GM18511 (cell line): ENCODE measurements around the gene H2AZ1.
"Not testable (repeated sequence)": the region's sequence is repeated elsewhere in the genome, so short reads cannot be mapped to it uniquely, and the experiment has no call there.

Experiments
- ATAC-seq: cut with Tn5 transposase; IDR thresholded peaks from one replicate; pipeline ENCODE4 v1.9.1; 2021; ENCODE audit warnings: mild to moderate bottlenecking, moderate library complexity; ENCODE audit not compliant: unreplicated experiment

The H2AZ1 gene

DNA sequence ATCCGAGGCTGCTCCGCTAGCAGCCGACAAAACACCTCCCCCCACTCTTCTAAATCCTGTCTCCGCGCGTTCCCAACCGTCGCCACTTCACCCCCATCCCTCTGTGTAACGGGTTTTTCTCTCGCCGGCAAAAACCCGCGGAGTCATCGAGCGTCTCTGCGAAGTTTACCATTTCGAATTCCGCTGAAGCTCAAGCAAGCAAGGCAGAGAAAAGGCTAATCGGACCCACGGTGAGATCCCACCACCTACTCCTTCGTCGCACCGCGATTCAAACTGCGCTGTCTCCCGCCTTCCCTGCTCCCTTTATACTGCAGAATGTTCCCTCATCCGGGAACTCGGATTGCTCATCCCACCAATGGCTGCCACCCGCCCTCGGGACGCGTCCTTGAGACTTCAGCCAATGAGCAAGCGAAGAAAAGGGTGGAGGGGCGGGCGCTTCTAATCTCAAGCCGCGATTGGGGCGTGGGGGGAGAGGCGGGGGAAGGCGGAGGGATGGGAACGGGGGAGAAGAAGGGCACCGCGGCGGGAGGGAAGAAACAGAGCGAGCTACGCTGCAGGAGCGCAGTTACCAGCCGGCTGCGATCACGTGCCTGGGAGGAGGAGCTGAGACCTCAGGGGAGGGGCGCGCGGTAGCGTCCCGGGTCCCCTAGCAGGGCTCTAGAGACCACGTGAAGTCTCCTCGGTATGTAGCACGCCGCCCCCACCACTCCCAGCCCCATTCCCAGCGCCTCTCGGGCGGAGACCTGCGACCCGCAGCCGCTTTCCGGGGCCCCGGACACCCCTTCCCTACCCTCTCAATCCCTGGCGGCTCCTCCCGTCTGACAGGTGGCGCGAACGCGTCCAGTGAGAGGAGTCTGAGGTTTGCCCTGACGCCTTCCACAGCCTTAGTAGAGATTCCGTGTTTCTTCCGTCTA is at the start of gene H2AZ1:
H2AZ1 (minus strand) TSS at position 277 of the 914 bp plus-strand sequence; CDS start at position 172, 105 bp downstream.
- ATAC-seq: peak; percentile 62

DNA sequence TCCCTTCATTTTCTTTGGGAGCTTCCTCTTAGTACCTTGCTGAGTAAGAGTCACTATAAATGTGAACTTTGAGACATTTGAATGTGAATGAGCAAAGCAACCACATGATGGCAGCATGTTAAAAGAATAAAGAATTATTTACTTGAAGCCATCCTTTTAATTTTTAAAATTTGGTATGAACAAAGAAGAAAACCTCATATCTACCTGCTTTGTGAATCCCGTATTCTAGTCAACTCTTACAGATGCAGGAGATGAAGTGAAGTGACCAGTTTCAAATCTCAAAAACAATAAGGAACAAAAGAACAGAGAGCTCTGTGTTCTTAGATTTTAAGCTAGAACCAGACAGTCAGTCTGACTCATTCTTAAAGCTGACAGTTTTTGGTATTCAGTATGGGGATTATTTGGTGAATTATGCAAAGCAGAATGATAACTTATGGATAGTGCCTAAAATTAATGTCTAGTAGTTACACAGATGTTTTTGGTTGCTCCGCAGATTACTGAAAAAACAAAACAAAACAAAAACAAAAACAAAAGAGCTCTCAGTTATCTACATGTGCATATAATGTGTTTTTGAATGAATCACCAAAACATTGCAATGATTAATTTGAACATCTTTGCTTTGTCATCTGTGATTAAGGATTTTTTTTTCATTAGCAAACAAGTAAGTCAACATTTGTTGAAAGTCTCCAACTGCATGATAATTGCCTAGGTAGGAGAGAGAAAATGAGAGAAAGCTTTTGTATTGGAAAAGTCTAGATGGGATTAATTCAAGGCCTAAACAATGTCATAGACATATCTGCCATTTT is 48.2 kb upstream of the H2AZ1 start:
- no peak for ATAC-seq

DNA sequence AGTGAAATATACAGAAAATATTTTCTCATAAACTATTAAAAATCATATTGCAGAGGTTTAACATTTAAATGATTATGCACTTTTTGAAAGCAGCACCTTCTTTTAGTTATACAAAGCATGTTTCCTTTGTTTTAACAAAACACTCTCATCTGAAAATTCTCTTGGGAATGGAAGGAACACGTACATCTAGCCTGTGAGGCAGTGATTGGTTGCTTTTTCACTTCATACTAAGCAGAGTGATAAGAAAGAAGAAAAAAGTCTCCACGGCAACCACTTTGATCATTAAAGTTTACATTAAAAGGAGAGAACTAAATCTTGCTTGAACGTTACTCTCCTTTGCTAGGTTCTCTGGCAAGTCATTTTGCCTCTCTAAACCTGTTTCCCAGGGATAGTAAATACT is 41.7 kb upstream of the H2AZ1 start:
- no peak for ATAC-seq

DNA sequence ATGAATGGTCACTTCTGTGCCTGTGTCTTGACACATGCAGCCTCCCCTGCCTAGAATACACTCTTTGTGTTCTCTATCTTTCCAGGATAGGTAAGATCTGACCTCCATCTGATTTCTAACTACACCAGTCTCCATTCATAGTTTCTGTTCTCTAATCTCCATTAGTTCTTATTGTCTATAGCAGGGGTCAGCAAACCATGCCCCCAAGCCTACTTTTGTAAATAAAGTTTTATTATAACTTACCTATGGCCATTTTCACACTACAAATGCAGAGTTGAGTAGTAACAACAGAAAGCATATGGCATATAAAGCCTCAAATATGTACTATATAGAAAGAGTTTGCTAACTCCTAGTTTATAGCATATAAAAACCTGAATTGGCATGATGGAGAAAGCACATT is 37.6 kb upstream of the H2AZ1 start:
- no peak for ATAC-seq

DNA sequence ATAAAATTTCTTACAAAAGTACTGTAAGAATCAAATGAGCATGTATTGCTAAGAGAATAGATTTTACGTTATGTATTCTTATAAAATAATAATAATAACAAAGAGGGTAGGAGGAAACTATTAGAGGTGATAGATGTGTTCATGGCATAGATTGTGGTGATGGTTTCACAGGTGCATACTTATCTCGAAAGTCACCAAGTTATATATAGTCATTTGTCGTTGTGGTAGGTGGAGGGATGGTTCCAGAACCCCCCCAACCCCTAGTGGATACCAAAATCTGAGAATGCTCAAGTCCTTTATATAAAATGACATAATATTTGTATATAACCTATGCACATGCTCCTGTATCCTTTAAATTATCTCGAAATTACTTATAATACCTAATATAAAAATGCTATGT is 36.7 kb upstream of the H2AZ1 start:
- ATAC-seq: peak; percentile 64

DNA sequence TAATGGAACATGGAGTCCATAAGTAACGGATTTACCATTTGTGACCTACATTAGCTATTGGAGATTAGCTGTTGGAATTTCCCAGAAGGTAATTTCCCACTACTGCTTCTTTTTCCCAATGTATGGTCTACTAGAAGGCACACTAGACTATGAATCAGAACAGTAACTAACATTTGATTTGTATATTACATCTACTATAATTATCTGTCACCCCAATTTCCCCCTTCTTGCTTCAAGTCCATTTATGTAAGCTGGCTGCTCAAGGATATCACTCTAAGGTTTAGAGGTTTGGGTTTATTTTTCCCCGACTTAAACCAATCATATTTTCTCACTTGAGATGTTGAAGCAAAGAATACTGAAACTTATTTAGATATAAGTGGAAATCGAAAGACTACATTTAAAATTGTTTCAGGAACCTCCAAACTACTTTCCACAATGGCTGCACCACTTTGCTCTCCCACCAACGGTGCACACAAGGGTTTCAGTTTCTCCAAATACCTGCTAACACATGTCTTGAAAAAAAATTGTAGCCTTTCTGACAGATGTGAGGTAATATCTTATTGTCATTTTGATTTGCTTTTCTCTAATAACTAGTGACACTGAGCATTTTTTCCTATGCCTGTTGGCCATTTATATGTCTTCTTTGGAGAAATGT is 33.3 kb upstream of the H2AZ1 start:
- no peak for ATAC-seq

DNA sequence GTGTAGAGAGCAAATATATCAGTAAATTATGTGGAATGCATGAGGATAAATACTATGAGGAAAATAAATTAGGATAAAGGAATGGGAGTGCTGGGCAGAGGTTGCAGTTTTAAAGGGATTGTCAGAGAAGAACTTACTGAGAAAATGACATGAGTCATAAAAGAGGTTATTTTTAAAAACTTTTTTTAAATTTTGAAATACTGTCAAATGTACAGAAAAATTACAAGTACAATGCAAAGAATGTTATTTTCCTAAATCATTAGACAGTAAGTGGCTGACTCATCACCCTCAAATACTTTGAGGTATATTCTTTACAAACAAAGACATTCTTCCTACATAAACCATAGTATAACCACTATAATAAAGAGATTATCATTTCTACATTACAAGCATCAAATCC is 29.8 kb upstream of the H2AZ1 start:
- no peak for ATAC-seq

DNA sequence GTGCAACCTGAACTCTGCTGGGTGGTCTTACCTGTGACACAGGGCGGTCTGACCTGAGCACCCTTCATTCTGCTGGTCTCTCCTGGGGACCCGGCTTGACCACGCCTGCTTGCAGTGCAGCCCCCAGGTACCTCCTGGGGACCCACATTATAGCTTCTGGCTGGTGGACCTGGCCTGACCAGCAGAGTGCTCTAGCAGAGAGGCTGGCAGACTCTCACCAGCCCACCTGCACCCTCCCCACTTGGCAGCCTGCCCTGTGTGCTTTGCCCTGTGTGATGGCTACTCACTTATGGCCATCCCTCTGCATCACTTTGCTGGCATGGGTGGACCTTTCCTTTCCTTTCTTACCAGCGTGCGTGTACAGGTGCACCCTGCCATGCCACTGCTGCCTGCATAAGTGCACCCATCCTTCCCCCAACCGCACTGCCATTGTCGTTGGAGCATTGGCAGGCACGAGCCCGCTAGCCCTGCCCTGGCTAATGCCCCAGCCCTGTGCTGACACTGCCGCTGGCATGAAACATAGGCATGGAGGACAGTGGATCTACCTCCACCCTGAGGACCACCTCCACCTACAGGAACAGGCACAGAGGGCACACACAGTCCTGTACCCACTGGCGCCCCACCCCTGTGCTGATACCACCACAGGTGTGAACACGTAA is 21.5 kb upstream of the H2AZ1 start:
- no peak for ATAC-seq

DNA sequence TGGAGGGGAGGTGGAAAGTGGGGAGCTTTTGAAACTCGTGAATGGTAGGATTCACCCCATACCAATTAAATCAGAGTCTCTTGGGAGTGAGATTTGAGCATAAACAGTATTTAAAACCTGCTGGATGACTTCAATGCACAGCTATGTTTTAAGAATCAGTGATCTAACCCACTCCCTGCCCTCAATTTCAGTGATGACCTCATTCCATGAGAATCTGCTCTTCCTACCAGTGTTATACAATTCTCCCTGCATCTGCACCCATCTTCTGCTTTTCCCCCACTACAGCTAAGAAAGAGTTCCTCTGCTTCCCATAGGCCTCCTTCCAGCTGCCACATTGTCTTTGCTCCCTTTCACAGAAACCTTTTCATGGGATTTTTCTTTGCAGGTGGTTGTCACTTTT is 18.3 kb upstream of the H2AZ1 start:
- ATAC-seq: no peak

DNA sequence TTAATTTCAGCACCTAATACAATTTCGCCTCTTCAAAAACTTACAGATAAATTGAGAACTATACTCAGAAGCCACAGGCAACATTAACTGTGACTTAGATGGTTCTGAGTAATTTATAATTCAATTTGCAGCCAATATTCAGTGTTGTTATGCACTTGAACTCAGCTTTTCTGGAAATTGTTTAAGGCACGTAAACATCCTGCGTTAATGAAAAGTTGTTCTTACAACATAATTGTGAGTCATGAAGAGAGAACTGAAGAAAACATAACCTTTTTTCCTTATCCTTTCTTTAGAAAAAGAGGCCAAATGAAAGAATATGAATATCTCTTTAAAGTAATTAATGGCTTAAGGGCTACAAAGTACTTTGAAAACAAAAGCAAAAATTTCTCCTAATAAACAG is 16.6 kb upstream of the H2AZ1 start:
- no peak for ATAC-seq

DNA sequence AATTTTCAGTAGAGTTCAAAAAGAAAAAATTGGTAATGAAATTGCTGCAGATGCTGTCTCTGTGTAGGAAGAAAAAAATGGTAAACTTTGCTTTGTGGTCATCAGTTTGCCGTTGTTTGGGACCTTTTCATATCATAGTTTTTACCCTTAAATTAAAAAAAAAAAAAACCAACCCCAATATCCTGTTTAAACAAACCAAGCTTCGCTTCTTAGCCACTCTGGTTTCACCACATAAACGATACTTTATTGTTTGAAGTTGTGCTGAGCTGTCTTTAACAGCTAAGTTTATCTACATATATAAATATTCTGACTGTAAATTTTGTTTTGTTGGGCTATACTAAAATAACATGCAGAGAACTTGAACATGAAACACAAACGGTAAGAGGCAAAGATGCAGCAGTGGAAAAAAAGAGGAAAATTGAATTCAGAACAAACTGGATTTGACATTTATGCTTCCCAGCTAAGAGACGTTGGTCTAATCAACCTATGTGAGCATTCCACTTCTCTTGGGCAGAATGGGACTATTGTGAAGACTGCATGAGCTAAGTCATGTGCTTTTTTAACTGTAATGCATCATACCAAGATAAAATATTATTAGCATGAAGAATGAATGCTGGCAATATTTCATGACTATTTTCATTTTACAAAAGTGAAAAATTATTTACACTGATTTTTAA is 15.7 kb upstream of the H2AZ1 start:
- no peak for ATAC-seq

DNA sequence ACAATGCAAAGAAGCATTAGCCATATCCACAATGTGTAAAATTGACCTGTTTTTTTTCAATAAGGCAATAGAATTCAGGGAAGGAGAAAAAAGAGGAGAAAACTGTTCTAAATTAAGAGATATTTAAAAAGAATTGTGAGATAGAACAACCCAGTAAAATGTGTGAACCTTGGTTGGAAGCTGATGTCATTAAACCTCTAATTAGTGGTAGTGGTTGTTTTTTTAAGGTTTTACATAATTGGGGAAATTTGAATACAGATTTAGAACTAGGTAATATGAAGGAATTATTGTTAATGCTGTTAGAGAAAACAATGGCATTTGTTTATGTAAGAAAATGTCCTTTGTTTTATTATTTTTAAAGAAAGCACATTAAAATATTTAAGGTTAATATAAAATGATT is 15.1 kb upstream of the H2AZ1 start:
- ATAC-seq: no peak

DNA sequence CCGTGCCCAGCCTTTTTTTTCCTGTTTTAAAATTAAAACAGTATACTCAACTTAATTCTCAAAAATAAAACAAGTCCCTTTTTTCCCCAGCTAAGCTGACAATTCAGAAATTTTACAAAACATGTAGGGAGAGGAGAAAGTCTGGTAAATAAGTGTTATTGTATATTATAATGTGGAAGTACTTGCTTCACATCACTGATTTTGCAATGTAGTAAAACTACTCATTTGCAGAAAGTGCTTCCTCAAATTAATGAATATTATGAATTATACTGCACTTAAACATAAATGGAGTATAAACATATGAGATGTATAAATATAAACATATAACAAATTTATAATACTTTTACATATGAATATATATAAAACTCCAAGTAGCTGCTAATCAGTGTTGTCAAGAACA is 11.6 kb upstream of the H2AZ1 start:
- ATAC-seq: no peak

DNA sequence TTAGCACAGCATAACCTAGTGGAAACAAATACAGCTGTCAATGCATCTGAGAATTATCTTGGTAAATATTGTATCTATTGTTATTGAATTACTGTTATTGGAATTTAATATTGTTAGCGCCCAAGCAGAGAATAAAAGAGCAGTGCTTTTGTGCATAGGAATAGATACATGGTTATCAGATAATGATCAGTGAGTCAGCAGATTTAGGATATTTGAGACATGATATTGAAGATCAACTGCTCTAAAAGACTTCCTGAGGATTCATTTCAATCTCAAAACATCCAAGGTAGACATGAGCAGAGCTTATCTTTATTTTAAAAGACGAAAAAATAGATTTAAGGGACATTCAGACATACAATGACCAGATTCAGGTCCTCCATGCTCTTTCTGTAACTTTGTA is 10.6 kb upstream of the H2AZ1 start:
- ATAC-seq: no peak

DNA sequence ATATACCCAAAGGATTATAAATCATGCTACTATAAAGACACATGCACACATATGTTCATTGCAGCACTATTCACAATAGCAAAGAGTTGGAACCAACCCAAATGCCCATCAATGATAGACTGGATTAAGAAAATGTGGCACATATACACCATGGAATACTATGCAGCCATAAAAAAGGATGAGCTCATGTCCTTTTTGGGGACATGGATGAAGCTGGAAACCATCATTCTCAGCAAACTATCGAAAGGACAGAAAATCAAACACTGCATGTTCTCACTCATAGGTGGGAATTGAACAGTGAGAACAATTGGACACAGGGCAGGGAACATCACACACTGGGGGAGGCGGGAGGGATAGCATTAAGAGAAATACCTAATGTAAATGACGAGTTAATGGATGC is 8.1 kb upstream of the H2AZ1 start:
- not testable (repeated sequence) for ATAC-seq

DNA sequence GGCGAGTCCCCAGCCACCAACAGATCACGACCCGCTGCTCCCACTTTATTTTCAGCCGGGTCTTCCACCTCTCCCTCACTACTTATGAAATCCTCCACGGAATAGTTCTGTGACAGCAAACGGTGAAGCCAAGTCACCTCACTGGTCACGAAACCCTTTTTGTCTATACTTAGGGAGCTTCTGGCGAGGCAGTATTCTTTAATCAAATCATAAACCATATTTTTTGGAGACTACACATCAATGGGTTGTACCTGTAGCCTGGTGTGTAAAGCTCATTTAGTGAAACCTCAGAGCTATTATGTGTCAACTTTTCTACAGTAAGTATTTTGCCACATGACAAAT is 809 bp upstream of the H2AZ1 start:
- ATAC-seq: no peak

DNA sequence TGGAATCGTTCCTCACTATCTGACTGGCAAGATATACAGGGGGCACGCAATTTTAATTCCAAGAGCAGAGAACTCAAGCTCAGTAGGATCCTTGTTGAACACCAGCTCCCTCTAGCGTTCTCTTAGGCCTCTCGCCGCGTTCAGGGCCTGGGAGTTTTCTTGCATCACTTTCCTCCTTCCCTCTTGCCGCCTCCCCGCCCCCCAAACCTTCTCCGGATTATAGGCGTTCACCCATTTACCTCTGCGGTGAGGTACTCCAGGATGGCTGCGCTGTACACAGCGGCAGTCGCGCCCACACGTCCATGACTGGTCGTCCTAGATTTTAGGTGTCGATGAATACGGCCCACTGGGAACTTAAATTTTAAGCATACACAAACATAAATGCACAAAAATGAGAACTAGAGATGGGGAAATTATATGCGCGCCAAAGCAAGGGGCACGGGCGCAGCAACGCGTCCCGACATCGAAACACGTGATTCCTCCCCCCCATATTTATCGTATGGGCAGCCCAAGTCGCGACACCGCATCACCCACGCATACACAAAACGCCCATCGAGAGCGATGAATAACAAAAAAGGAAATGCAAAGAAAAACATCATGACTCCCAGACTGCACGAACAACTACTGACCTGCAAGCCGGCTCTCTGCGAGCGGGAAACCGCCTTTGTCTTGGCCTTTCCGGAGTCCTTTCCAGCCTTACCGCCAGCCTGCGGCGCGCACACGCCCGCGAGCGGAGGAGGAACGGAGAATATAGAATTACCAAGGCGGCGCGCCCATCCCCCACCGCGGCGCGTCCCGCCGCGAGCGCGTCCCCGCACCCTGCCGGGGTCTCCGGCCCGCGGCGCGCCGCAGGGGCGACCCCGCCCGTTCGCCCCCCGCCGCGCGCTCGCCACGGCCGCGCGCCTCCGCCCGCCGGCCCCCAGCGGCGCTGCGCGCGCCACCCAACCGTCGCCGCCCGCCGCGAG is 759 bp downstream of the H2AZ1 start:
- ATAC-seq: peak; percentile 30

DNA sequence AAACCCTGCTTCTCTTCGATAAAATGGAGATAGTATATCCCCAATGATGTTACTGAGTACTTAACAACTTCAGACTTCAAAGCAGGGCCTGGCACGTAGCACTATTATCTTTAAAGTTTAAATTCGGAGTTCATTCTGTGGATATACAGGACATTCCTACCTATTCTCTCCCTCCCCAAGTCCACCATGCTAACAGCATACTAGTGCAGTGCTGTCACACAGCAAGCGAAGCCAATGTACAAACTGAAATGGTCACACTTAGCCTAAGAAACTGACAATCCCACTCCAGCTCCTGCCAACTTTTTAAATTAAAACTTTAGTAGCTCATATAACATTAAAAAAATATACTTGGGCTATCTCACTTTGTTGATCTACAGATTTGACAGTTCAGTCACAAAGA is 2.5 kb downstream of the H2AZ1 start:
- no peak for ATAC-seq

DNA sequence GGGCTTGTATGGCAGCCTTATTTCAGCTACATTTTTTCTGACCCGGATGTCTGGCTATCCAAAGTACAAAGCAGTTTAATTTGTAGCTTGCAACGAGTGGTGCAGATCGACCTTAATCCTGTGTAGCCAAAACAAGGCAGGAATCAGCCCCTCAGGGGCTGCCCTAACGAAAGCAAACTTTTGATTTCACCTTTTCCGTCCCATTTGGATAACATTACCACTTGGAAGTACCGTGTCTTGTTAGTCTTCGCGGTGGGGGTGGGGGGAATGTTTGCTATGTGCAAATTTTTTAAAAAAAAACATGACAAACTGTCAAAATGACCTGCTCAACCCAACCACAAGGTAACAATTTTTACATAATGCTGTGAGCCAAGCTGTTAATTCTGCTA is 2.9 kb downstream of the H2AZ1 start:
- no peak for ATAC-seq
